Measurements from ENCODE around the gene STIP1. TPM values are rescaled to one million over a fixed set of nuclear protein-coding genes. Genes with fewer than 3 reads are reported as not detected.
A peak's percentile ranks its signal among the peaks of the same experiment; 100 is the strongest.

Gene STIP1
- total and polyA plus RNA-seq, 2 of the 8 experiments (the other 6 are each of a cell fraction or from before 2014, with no cell fraction given) = 140 to 329 TPM

- TF ChIP-seq CHD7 (IDR thresholded peaks at IDR 0.05; ENCODE audit: insufficient replicate concordance, low read length) = no peak
- peak in 1 of 3 experiments; percentile 12; a peak in 1 of 4 replicates for TF ChIP-seq CTCF (IDR thresholded peaks at IDR 0.05; ENCODE audit: control extremely low read depth in 1 of 3, insufficient read depth in 1 of 3, low read depth in 1 of 3, low read length in 3 of 3)
- TF ChIP-seq SAP30 (IDR thresholded peaks at IDR 0.05; ENCODE audit: insufficient read depth, insufficient replicate concordance, low read length) = peak; percentile 99
- TF ChIP-seq YY1 (IDR thresholded peaks at IDR 0.05; ENCODE audit: low read depth, low read length) = peak; percentile 98
- TF ChIP-seq KDM5A (IDR thresholded peaks at IDR 0.05; ENCODE audit: low read length) = no peak
- TF ChIP-seq RNF2 (IDR thresholded peaks at IDR 0.05; ENCODE audit: borderline replicate concordance, low read depth, low read length, missing control alignments, poor library complexity, severe bottlenecking) = no peak
Measured at GRCh38 chr11:64246871-64247728, 61.1 kb downstream of the STIP1 start, which contains the start of gene PPP1R14B (continued).

Data from H1 (cell line).